Upper lobe of right lung (tissue), 1 donor: ENCODE data around the gene AQP12B. TPM values are rescaled to one million over a fixed set of nuclear protein-coding genes. Genes with fewer than 3 reads are reported as not detected.

ENCODE experiments used
- ATAC-seq: fragments of 200-7000 bp; cut with Tn5 transposase; one replicate; pipeline ENCODE4 v1.9.1; 2020; ENCODE audit warnings: mild to moderate bottlenecking, moderate library complexity
- DNase-seq: peaks from one replicate; pipeline ENCODE4 v3.0.0-alpha.2; 2020
- H3K27ac ChIP-seq: fragments of 200-600 bp; one replicate; pipeline ENCODE4 v1.8.0; 2022
- H3K27me3 ChIP-seq: fragments of 200-600 bp; one replicate; pipeline ENCODE4 v1.8.0; 2022; ENCODE audit warnings: mild to moderate bottlenecking
- H3K36me3 ChIP-seq: fragments of 200-600 bp; one replicate; pipeline ENCODE4 v1.8.0; 2022
- H3K4me1 ChIP-seq: fragments of 200-600 bp; one replicate; pipeline ENCODE4 v1.8.0; 2022
- H3K4me3 ChIP-seq: fragments of 200-600 bp; one replicate; pipeline ENCODE4 v1.8.0; 2022; ENCODE audit warnings: mild to moderate bottlenecking
- H3K9me3 ChIP-seq: fragments of 200-600 bp; one replicate; pipeline ENCODE4 v1.8.0; 2022
- intact Hi-C: fragments of 100-400 bp; cut with DNase I; formaldehyde crosslinking; loops from one replicate; pipeline ENCODE4 v1.11.0; 2022
- total RNA-seq: library from RNA; stranded (reverse); fragmentation: NEBNext Ultra II Directional; extraction: Animal tissue kit (Norgen Biotek cat#: 25700); gene quantifications from one replicate; pipeline ENCODE4 v1.2.1, GENCODE V29; 2021
- TF ChIP-seq, protein P1 (sequence below): fragments of 200-600 bp; IDR thresholded peaks from one replicate; pipeline ENCODE4 v1.8.0; 2022; ENCODE audit warnings: antibody characterized with exemption
- donor health status: DM: no; HTN: yes; CAD: no; lungs with severe emphysema.

Gene AQP12B
- total RNA-seq, 1 donor from 2014 or later: not detected

DNA sequence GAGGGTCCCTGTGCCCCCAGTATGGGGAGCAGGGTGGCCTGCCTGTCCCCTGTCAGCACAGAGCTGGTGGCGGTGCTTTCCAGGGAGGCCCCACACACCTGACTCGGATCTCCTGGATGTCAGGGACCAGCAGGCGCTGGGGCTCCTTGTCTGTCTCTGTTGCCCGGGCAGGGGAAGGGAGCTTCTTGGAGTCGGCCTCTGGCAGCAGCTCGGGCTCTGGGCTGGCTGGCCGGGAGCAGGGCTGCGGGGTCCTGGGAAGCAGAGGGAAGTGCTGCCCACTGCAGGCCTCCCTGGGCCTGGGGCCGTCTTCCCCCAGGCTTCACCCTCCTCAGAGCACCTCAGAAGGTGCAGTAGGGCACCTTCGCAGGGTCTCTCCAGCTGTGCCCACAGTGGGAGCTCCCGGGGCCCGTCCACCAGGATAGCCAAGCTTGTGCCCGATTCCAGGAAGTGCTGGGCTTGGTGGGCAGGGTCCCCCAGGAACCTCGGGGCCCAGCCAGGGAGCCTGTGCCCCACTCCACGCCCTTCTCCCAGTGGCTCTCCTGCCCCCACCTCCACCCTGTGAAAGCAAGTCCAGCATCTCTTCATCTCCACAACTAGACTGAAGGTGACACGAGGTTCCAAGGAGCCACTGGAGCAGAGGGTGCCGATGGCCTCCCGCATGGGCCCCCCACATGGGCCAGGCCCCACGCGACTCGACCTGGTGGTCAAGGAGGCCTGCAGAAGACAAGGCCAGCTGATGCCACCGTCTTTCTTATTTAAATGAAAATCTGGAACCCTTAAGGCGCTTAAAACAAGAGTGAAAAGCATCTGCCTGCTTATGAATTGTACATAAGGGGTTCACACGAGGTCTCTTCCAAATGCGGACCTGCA, 37.2 kb upstream of the AQP12B start:
- Histone ChIP-seq H3K4me3 (no peak overlapping the region), H3K36me3 (no peaks in the 10 kb centered on the region), H3K27me3 (no peaks in the 10 kb centered on the region), H3K27ac (no peak overlapping the region), H3K4me1 (no peaks in the 10 kb centered on the region), H3K9me3 (no peaks in the 10 kb centered on the region)
- TF ChIP-seq, protein P1, sequence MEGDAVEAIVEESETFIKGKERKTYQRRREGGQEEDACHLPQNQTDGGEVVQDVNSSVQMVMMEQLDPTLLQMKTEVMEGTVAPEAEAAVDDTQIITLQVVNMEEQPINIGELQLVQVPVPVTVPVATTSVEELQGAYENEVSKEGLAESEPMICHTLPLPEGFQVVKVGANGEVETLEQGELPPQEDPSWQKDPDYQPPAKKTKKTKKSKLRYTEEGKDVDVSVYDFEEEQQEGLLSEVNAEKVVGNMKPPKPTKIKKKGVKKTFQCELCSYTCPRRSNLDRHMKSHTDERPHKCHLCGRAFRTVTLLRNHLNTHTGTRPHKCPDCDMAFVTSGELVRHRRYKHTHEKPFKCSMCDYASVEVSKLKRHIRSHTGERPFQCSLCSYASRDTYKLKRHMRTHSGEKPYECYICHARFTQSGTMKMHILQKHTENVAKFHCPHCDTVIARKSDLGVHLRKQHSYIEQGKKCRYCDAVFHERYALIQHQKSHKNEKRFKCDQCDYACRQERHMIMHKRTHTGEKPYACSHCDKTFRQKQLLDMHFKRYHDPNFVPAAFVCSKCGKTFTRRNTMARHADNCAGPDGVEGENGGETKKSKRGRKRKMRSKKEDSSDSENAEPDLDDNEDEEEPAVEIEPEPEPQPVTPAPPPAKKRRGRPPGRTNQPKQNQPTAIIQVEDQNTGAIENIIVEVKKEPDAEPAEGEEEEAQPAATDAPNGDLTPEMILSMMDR: no peak
- intact Hi-C loops: no loop called here
- DNase-seq: no peak
- ATAC-seq: no peak

DNA sequence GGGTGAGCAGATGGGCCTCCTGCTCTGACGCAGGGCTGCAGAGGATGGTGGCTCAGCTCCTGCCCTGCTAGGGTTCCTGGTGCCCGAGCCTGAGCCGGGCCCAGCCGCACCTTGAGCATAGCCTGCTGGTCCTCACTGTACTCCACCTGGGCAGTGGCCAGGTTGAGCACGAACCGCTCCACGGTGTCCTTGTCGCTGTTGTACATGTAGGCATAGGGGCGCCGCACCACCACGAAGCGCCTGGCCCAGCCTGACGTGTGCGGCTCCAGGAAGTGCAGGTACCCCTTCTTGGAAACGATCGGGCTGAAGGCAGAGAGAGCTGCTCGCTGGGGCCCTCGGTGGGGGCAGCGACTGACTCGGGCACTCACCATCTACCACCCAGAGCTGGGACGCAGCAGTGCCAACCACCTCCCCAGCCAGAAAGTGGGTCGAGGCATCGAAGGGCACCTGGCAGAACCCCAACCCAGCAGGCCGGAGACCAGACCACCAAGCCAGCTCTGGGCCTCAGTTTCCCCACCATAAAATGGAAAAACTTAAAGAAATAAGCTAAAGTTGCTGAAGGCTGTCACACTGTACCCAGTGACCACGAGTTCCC, 36.3 kb upstream of the AQP12B start:
- intact Hi-C loops: no loop called here
- H3K36me3 ChIP-seq: no peaks in the 10 kb centered on the region
- no peaks in the 10 kb centered on the region for H3K9me3 ChIP-seq
- TF ChIP-seq, protein P1: no peak
- no peaks in the 10 kb centered on the region for H3K27me3 ChIP-seq
- H3K27ac ChIP-seq: no peak overlapping the region
- no peak overlapping the region for H3K4me3 ChIP-seq
- H3K4me1 ChIP-seq: no peaks in the 10 kb centered on the region
- ATAC-seq (no peak), DNase-seq (no peak)

DNA sequence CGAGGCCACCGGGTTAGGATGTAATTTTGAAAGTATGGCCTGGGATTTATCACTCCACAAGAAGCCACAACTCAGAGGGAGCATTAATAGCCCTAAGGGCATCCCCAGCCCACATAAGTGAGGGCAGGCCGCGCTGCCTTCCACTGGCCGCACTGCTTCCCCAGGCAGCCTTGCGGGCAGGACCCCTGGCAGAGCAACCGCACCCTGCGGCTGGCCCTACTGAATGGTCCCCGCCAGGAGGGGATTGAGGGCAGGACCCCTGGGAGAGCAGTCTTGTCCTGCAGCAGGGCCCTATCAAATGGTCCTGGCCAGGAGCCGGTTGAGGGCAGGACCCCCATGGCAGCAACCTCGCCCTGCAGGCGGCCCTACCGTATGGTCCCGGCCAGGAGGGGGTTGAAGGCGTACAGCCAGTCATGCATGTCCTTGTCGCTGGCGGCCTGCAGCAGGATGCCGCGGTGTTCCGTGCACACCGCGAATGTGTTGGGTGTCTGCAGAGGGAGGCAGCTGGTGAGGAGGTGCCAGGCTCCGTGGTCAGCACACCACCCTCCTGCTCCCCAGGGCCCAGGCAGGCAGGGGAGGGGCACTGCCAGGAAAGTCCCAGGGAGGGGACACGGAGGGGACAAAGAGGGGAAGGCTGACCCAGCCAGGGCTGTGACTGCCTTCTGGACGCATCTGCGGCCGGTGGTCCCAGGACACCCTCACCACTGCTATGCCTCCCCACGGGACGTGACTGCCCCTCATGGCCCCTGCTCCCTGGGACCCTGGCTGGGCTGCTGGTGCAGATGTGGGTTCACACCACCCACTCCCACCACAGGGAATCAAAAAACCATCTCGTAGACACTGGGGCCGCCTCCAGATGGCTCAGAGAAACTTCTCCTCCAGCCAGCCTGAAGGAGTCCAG, 35.2 kb upstream of the AQP12B start:
- no peak for DNase-seq

DNA sequence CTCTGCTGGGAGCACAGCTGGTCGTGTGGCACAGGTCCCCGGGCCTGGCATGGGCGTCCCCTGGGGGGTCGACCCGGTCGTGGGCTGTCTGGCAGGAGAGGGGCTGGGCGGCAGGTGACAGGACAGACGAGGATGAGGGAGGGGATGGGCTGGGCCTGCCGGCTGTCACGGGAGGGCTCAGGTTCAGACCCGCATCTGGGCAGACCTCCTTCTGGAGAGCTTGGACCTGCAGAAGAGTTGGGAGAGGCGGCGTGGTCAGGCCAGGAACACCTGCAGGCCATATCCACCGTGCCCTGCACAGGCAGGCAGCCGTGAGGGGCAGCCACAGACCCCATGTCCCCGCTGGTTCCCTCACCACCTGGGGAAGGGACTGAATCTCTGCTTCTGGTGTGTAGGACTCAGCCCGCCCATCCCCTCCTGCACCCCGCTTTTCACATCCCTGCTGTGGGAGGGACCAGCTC, 34.5 kb upstream of the AQP12B start:
- intact Hi-C loops: no loop called here
- no peak for ATAC-seq
- no peaks in the 10 kb centered on the region for H3K36me3 ChIP-seq
- no peak for DNase-seq
- H3K4me1 ChIP-seq: no peaks in the 10 kb centered on the region
- H3K4me3 ChIP-seq: no peak overlapping the region
- no peaks in the 10 kb centered on the region for H3K27me3 ChIP-seq
- H3K9me3 ChIP-seq: no peaks in the 10 kb centered on the region
- no peak overlapping the region for H3K27ac ChIP-seq
- TF ChIP-seq, protein P1: no peak

More for the DNA sequence above, 35.2 kb upstream of the AQP12B start:
- TF ChIP-seq, protein P1: no peak
- H3K27ac ChIP-seq: no peak overlapping the region
- no peaks in the 10 kb centered on the region for H3K9me3 ChIP-seq
- H3K27me3 ChIP-seq: no peaks in the 10 kb centered on the region
- H3K4me1 ChIP-seq: no peaks in the 10 kb centered on the region
- intact Hi-C loops: no loop called here
- H3K4me3 ChIP-seq: no peak overlapping the region
- no peak for ATAC-seq
- no peaks in the 10 kb centered on the region for H3K36me3 ChIP-seq

DNA sequence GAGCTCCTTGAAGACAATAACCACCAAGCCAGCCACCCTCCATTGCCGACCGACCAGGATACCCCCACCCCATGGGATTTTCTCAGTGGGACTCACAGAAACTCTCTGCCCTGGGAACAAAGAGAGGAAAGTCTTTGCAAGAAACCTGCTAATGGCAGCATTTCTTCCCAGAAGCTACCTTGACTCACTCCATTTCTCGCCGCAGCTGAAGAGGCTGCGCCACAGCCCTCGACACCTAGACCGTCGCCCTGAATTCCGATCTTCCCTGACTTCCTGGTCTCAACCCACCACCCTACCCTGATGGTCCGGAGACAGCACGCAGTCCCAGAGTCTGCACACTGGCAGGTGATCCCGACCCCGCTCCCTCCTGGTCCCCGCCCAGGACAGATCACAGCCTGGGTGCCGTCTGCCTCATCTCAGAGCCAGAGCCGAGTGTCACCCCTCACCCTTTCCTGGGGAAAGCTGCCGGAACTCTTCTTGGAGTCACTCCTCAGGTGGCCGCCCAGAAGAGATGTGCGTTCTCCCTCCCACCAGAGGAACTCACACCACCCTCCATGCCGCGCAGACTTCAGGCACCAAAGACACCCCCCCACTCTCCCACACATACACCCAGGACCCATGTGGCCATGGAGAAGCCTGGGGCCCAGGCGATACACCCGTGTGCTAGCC, 33.6 kb upstream of the AQP12B start:
- Histone ChIP-seq H3K4me1 (no peaks in the 10 kb centered on the region), H3K9me3 (no peaks in the 10 kb centered on the region), H3K36me3 (no peaks in the 10 kb centered on the region), H3K27ac (no peak overlapping the region), H3K27me3 (no peaks in the 10 kb centered on the region), H3K4me3 (no peak overlapping the region)
- TF ChIP-seq, protein P1: no peak
- no peak for ATAC-seq
- intact Hi-C loops: no loop called here
- DNase-seq: no peak
